HG03439 (cell line): ENCODE data around the gene FOSL2.

Experiments used
- ATAC-seq: cut with Tn5 transposase; IDR thresholded peaks from one replicate; pipeline ENCODE4 v1.9.1; 2021; ENCODE audit warnings: mild to moderate bottlenecking, moderate library complexity; ENCODE audit not compliant: unreplicated experiment

FOSL2 gene

DNA sequence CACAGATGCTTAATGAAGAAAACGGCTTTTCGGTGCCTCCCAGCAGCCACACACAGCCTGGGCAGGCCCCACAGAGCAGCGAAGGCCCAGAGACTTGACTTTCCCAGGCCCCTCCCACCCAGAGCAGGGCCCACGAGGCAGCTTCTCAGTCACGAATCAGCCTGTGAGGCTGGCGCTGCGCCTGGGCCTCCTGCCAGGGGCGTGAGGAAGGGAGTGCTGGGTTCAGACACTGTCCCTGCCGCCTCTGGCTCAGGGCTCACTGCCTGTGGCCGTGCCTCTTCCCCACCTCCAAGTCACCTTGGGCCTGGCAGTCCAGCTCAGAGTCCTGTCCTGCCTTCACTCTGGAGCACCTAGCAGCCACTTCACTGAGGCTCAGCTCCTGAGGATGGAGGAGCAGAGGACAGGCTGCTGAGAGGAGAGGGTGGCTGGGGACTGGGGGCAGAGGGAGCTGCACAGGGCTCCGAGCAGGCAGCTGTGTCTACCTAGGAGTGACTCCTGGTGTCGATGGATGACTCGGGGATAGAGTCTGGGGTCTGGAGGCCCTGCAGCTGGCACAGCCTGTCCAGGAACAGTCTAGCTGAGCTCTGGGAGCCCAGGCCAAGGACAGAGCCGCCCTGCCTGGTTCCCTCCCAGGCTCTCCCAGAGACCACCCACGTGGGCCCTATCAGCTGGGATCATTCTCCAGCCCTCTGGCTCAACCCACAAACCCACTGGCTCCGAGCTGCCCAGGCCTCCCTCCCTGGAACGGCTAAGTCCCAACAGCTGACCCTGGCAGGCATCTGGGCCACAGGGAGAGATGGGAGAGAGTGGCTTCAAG lies 36.4 kb upstream of the FOSL2 start:
- no peak for ATAC-seq

DNA sequence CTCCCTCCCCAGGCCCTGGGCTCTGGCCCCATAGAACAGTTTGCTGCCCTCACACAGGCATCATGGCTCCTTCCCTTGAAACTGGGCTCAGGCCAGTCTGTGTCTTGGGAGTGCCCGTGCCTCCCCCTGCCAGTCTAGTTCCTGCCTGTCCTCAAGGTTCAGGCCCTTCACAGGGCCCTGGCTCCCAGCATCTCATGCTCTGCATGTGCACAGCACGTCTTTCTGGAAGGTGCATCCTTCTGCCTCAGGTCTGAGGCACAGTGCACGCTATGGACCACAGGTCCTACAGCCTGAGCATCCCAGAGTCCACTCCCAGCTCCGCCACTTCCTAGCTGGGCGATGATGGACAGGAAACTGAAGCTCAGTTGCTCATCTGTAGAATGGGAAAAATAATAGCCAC lies 35.6 kb upstream of the FOSL2 start:
- ATAC-seq, result no peak

DNA sequence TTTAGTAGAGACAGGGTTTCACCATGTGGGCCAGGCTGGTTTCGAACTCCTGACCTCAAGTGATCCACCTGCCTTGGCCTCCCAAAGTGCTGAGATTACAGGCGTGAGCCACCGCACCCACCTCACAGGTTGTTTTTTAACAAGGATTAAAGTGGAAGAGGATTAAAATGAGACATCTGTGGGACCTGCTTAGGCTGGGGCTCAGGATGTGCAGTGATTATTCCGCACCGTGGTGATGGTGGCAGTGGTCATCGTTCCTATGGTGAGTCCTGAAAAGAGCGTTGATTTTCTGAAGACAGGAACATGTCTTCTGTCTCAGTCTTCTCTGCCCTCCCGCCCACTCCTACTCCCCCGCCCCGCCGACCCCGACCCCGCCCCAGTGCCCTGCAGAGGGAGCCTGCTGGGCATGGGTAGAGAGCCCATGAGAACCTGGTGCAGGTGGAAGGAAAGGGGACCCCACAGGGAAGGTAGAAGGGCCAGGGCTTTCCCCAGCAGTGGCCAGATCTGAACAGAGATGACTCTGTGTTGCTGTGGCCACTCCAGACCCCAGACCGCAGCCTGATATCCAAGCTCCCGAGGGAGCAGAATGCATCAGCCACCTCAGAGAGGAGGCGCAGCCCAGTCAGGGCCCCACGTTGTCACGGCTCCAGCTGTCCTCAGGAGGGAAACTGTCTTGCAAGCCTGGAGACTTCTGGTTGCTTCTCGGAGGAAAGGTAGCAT lies 34.5 kb upstream of the FOSL2 start:
- ATAC-seq, result no peak

DNA sequence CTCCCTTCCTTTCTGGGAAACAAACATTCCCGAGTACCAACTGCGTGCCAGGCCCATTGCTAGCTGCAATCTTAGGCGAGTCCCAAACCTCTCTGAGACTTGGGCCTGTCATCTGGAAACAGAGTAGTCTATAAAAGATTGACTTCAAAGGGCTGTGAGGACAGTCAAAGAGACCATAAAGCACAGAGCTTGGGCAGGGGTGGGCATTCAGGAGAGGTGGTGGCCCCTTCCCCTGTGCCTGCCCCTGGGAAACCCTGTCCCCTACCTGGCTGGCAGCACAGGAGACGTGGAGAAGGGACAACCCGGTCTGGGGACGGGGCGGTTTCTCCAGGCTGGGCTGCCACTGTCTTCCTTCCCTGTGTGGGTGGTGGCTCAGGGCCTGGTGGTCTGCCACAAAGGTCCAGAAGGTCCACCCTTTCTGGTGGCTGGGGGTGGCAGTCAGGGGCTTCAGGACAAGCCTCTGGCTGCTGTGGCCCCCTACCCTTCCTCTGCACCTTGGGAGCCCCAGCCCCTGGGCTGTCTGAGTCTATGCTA lies 33.9 kb upstream of the FOSL2 start:
- no peak for ATAC-seq

DNA sequence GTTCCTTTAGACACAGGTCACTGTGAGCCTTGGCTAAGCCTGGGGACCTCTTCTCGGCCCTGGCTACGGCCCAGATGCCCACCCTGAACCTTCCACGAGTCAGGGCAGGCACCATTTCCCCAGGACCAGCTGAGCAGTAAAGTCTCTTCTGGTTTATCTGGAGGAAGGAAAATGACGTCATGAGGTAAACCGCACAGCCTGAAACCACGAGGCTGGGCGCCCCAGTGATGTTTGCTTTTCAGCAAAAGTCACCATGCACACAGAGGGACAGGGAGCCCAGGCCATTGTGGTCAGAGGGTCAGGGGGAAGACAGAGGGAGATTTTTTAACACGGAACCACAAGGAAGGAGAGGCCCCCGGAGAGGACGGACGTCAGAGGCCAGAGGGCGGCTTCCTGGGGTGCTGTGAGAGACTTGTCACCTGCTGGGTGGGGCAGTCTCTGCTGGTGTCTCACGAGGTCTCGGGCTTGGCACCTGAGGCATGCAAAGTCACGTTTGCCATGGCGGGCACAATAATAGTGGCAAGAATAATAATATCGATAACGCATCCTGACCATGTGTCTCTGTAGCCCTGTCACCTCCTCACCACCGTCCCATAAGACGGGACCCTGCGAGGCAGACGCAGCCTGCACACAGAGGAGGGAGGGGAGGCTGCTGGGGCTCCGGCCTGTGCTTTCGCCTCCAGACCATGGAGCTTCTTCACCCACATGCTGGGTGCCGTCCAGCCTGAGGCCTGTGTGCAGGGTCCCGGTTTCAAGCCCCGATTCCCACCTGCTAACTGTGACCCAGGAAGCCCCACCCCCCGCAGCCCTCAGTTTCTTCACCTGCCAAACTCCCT lies 33.2 kb upstream of the FOSL2 start:
- ATAC-seq, result peak; percentile 66

DNA sequence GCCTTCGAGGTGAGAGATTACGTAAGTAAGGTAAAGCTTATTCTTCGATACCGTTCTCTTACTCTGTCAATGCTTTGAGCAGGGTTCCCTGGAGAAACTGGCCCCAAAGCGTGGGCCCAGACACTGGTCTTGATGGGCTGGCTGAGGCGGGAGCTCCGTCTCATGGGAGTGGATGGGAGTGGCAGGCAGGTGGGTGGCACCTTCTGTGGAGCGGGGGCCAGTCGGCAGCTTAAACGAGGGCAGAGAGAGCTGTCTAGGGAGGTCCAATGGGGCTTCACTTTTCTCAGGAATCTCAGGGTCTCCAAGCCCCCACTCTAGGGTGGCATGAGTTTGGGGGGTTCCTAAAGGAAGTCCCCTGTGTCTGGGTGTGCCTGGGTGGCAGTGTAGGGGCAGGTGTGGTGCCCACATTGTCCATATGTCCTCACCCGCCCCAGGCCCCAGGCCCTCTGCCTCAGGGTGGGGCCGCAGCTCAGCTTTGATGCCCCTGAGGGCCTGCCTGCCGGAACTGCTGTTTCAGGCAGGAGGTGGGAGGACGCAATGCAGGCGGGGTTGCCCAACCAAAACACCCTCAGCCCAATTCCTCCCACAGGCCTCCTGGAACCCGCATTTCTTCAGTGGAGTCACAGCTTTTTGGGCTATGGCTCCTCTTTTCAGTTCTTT lies 32.5 kb upstream of the FOSL2 start:
- no peak for ATAC-seq

DNA sequence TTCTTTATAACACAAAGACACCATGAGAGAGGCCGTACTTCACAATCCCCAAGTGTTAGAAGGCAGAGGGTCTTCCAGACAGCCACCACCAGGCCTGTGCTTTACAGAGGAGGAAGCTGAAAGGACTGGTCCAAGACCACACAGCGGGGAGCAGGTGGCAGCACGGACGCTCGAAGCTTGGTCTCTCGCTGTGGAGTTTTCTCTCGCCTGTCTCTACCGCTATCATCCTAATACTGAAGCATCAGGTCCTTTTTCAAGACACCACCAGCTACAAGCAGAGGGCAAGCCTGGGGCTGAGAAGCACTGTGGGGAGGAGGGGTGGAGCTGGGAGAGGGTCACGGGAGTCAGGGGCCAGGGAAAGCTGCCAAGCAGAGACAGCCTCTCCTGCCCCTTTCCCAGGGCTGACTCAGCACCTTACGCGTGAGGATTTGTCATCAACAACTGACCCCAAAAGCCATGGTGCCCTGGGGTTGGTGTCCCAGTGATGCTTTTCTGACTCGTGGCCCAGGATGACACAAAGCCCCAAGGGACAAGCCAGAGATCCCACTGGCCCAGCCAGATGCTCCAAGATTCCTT lies 31.9 kb upstream of the FOSL2 start:
- ATAC-seq, result no peak

DNA sequence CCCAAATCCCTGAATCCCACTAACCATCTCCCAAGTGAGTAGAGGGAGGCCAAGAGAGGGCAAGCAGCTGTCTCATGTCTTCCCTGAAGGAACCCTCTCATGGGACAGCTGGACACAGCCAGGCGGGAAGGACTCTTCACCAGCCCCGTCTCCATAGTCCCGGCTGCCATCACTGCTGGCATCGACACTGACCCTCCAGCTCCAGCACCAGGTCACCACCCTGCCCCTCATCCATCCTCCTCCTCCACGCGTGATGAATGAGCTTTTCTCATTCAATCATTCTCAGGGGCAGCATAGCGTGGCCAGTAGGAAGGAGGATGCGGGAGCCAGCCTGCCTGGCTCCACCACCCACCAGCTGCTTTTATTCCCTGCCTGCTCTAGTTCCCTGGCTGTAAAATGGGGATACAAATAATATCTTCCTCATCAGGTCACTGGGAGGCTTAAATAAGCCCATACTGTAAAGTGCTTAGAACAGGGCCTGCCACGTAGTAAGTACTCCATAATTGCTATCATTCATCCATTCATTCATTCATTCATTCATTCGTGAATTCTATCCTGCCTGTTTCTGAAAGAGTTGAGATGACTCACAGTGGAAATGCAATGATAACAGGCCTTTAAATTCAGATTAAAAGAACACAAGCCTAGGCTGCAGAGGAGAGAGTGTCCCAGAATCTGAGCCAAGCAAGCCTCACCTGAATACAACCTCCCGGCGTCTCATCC lies 30.5 kb upstream of the FOSL2 start:
- no peak for ATAC-seq

DNA sequence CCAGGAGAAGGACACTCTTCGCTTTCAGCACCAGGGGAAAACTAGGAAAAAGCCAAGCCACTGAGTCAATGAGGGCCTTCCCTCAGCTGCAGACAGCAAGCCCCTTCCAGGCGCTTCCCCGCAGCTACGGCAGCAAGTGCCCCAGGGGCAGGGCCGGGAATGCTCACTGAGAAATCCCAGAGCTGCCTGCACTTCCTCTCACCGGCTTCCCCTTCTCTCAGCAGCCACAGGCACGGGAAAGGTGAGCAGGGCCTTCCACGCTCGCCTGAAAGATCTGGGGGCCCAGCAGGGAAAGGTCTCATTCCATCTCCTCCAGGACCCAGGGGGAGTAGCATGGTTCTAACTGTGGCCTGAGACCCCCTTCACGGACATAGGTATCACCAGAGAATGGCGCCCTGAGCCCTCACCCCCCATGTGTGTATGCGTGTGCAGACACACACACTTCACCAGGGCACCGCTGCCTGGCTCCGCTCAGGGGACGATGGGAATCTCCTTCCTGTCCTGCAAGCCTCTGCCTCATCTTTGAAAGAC lies 29.6 kb upstream of the FOSL2 start:
- no peak for ATAC-seq

DNA sequence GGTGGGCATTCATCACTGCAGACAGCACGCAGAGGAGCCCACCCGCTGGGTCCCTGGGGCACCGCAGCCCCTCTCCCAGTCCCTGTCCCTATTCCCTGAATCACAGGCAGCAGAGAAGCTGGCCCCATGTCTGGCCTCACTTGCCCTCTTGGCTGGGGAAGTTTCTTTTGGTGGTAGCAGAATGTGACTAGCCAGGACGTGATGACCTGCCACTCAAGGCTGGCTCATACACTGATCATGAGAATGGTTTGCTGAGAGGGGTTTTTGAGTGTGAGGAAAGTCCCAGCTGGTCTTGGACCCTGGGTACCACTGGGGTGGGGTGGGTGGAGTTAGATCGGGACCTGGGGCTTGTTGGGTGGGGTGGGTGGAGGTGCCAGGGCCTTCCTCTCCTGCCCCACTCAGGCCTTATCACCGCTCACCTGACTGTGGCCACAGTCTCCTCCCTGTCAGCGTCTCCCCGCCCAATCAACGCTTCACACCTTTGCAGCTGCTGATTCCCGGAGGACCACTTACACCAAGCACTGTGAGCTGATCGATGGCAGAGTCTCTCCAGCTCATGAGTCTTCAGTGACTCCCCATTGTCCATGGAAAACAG lies 28.9 kb upstream of the FOSL2 start:
- ATAC-seq, result no peak

DNA sequence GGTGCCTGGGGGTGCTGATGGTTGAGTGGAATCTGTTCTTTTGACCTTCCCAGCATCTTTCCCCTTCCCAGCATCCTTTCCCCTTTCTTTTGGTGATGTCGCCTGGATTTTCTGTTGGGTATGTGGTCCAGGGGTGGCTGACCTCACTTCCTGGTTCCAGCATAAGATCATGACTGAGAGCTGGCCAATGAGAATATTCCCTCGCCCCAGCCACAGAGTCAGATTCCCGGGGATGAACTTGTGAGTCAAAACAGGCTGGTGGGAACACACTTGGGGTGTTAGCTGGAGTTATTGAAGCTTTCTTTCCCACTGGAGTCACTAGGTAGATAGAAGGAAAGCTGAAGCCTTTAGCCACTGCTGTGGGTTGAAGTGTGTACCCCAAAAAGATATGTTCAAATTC lies 28.0 kb upstream of the FOSL2 start:
- ATAC-seq, result no peak

DNA sequence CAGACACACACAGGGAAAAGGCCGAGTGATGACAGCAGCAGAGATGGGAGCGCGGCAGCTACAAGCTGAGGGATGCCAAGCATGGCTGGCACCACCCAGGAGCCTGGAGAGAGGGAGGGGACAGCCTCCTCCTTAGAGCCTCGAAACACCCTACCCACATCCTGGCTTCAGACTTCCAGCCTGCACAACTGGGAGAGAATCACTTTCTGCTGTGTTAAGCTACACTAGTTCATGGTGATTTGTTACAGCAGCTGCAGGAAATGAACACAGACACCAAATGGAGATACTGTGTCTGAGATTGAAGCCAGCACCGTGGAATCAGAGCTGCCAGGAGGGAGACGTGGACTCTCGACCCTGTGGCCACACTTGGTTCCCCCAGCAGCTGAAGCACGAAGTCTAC lies 27.5 kb upstream of the FOSL2 start:
- no peak for ATAC-seq

DNA sequence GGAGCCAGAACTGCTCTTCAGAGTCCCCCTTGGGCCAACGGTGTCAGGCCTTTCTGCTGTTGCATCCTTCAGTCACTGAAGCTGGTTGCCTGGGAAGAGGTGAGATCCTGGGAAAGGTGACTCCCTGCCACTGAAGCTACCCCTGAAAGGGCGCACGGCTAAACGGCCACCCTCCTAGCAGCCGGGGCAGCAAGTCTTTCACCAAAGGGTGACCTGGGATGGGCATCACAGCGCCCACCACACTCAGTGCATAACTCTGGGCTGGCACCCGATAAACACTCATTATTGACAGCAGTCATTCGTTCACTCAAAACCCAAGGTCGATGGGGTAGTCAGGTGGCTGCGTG lies 26.5 kb upstream of the FOSL2 start:
- ATAC-seq, result no peak

DNA sequence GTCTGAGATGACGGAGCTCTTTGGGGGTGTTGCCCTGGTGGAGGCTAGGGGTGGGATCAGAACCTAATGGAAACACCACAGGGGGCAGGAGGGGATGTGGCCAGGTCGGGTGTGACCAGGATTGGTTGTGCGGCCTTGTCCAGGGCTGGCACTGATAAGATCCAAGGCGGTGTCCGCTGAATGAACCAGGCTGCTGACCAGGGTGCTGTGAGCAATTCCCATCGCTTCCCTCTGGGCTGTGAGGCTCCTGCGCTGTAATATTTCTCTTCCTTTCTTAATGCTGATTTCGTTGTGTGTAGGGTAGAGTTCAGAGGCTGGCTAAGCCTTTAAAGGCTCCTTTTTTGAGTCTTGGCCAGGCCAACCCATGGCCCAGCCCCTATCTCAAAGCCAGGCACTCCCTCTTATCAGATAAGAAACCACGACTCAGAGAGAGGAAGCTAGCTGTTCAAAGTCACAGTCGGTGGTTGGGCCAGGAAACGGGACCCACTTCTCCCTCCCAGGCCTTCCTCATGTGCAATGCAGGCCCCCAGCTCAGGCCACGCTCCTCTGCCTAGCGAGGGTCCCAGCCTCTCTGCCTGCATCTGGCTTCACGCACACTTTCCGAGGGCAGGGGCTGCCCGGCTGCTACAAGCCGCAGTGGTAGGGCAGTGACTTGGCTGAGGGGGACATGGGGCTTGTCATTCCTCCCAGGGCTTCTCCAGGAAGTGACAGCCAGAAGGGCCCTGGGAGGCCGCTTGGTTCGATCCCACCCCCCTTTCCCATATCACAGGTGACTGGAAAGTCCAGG lies 26.0 kb upstream of the FOSL2 start:
- ATAC-seq, result no peak

DNA sequence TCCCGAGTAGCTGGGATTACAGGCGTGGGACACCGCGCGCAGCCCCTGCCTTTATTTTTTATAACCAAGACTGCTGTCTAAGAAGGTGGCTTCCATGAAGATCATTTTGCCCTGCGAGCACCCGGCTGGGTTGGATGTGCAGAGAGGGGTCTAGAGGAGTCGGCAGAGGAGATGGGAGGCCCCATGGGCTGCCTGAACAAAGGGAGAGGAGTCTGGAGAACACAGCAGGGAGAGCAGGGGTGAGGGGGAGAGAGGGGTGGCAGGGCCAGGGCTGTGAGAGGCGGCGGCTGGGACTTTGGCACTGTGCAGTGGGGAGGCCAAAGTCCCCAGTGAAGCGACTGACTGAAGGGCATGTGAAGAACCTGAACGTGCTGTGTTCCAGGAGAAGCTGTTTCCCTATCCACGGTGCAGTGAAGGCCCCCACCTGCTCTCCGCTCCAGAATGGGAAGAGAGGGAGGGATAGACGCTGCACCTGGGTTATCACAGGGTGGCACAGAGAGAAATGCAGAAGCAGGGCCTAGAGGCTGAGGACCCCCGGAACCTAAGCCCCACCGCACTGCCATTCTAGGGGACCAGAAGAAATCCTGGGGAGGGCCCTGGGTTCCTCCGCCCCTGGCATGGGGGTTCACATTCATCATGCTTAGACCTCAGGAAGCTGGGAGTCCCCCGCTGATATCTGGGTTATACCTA lies 24.8 kb upstream of the FOSL2 start:
- ATAC-seq, result no peak

DNA sequence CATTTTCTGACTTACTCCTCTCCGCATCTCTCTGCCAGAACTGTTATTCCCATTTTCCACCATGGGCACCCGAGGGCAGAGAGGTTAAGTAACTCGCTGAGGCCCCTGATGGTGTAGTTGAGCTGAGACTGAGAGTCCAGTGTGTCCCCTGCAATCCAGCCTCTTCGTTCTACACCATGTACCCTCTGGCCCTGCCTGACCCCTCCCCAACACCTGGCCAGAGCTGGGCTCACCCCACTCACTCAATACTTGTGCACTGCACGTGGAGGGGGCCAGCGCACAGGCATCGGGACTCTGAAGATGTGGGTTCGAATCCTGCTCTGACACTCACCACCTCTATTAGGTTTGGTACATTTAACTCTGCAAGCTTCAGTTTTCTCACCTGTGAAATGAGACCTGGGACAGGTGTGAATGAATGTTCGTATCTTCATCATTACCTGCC lies 24.3 kb upstream of the FOSL2 start:
- ATAC-seq, result no peak

DNA sequence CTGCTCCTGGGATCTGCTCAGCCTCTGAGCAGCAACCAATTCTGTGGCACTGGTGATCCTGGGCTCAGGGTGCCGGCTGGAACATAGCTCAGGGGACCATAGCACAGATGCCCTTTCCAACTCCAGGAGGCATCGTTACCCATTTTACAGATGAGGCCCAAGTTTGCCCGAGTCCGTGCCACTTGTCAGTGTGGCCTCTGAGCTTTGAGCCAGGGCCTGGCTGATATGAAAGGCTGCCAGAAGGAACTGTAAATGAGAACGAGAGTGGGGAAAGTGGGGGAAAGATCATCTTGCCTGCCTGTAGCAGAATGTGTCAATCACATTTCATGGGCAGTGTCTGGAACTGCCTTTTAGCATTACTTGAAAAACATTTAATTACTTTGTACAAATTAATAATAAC lies 23.3 kb upstream of the FOSL2 start:
- no peak for ATAC-seq

DNA sequence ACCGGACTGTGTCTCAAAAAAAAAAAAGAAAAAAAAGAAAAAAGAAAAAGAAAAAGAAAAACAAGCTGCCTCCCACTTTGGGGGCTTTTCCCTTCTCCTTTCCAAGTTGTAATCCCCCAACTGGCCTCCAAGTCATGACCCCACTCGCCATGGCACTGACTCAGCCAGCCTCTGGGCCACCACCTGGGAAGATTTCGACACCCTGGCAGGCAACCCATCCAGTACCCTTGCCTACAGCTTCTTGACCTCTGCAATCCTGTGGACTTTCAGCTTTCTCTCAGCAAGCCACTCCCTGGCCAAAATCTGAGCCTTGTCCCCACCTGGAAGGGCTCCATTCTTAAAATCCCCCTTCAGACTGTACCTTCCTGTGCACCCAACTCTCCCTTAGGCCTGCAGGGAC lies 22.3 kb upstream of the FOSL2 start:
- ATAC-seq, result no peak
